Measurements from ENCODE around the gene MVB12B.

The MVB12B gene

GRCh38 chr9:126406075-126406667 lies 79.5 kb downstream of the MVB12B start:
- Histone ChIP-seq H4K12ac (ENCODE audit: low read depth, low read length) (no peak overlapping the region), H2BK5ac (ENCODE audit: low read depth, low read length, poor library complexity) (no peak overlapping the region), H3K79me1 (ENCODE audit: low read length) (no peaks in the 10 kb centered on the region), H3K79me2 (ENCODE audit: control insufficient read depth, insufficient read depth, low read length, poor library complexity) (no peaks in the 10 kb centered on the region), H2BK120ac (ENCODE audit: insufficient read depth, low read length, poor library complexity) (no peak overlapping the region), H2AFZ (ENCODE audit: insufficient read depth, low read length, poor library complexity) (no peak overlapping the region), H3K36me3 (ENCODE audit: control insufficient read depth in 1 of 2, insufficient read depth in 2 of 2, low read length in 2 of 2) (peaks cover 16 to 21% of the 10 kb centered on the region in 2 experiments), H3K4me3 (ENCODE audit: low read depth, low read length) (no peak overlapping the region), H3K4ac (ENCODE audit: low read depth, low read length) (no peak overlapping the region), H4K8ac (ENCODE audit: low read depth, low read length) (no peak overlapping the region), H3K9ac (ENCODE audit: low read length) (no peak overlapping the region), H2BK12ac (ENCODE audit: low read length) (no peak overlapping the region), H3K9me3 (ENCODE audit: insufficient read depth, low read depth, low read length) (no peaks in the 10 kb centered on the region), H3K23ac (ENCODE audit: low read length) (no peak overlapping the region), H3K4me1 (ENCODE audit: control insufficient read depth in 1 of 2, insufficient read depth in 2 of 2, low read length in 2 of 2) (peaks cover 0 to 3% of the 10 kb centered on the region in 2 experiments), H3K27ac (ENCODE audit: low read depth, low read length) (no peak overlapping the region), H3K4me2 (ENCODE audit: low read length) (no peak overlapping the region), H3K27me3 (ENCODE audit: insufficient read depth, low read length) (no peaks in the 10 kb centered on the region), H2AK5ac (ENCODE audit: low read length) (no peak overlapping the region), H4K91ac (ENCODE audit: low read depth, low read length) (no peak overlapping the region), H3K18ac (ENCODE audit: low read length) (no peak overlapping the region), H3K14ac (ENCODE audit: low read length) (no peak overlapping the region)
- WGBS (ENCODE audit: extremely low coverage, insufficient coverage, insufficient read length), result no CpG with 5 or more reads among the region's 10 CpGs
- no peak for DNase-seq

GRCh38 chr9:126407114-126407870 lies 80.7 kb downstream of the MVB12B start:
- H3K4me3 ChIP-seq (ENCODE audit: low read depth, low read length), result no peak overlapping the region
- no peaks in the 10 kb centered on the region for H3K79me1 ChIP-seq (ENCODE audit: low read length)
- no peak overlapping the region for H2BK5ac ChIP-seq (ENCODE audit: low read depth, low read length, poor library complexity)
- no peaks in the 10 kb centered on the region for H3K79me2 ChIP-seq (ENCODE audit: control insufficient read depth, insufficient read depth, low read length, poor library complexity)
- H3K4me2 ChIP-seq (ENCODE audit: low read length), result no peak overlapping the region
- no CpG with 5 or more reads among the region's 19 CpGs for WGBS (ENCODE audit: extremely low coverage, insufficient coverage, insufficient read length)
- H3K14ac ChIP-seq (ENCODE audit: low read length), result no peak overlapping the region
- no peak overlapping the region for H4K91ac ChIP-seq (ENCODE audit: low read depth, low read length)
- H3K9me3 ChIP-seq (ENCODE audit: insufficient read depth, low read depth, low read length), result no peaks in the 10 kb centered on the region
- H4K12ac ChIP-seq (ENCODE audit: low read depth, low read length), result no peak overlapping the region
- no peak overlapping the region for H3K9ac ChIP-seq (ENCODE audit: low read length)
- H3K18ac ChIP-seq (ENCODE audit: low read length), result no peak overlapping the region
- H2AFZ ChIP-seq (ENCODE audit: insufficient read depth, low read length, poor library complexity), result no peak overlapping the region
- H3K27me3 ChIP-seq (ENCODE audit: insufficient read depth, low read length), result no peaks in the 10 kb centered on the region
- H3K4me1 ChIP-seq (ENCODE audit: control insufficient read depth in 1 of 2, insufficient read depth in 2 of 2, low read length in 2 of 2), result peaks cover 0 to 3% of the 10 kb centered on the region in 2 experiments
- no peak overlapping the region for H3K4ac ChIP-seq (ENCODE audit: low read depth, low read length)
- peaks cover 11 to 16% of the 10 kb centered on the region in 2 experiments for H3K36me3 ChIP-seq (ENCODE audit: control insufficient read depth in 1 of 2, insufficient read depth in 2 of 2, low read length in 2 of 2)
- H4K8ac ChIP-seq (ENCODE audit: low read depth, low read length), result no peak overlapping the region
- DNase-seq, result no peak
- H3K27ac ChIP-seq (ENCODE audit: low read depth, low read length), result no peak overlapping the region
- H2BK12ac ChIP-seq (ENCODE audit: low read length), result no peak overlapping the region
- H3K23ac ChIP-seq (ENCODE audit: low read length), result no peak overlapping the region
- H2BK120ac ChIP-seq (ENCODE audit: insufficient read depth, low read length, poor library complexity), result no peak overlapping the region
- no peak overlapping the region for H2AK5ac ChIP-seq (ENCODE audit: low read length)

DNA sequence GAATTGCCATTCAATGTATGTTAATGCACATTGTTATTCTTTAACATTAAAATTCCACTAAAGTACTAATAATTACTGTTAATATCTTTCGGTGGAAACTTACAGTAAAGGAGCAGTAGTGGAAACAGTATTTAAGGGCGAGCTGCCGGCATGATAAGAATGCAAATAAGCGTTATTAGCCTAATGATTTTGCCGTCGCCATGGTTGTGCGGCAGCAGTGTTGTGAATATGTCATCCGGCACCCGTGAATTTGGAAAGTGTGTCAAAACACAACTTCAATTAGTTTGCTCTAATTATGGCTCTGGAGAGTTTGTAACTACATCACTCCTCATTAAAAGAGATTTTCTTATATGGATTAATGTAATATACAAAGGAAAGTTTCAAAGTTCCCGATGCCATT lies 81.4 kb downstream of the MVB12B start:
- Histone ChIP-seq H3K4ac (ENCODE audit: low read depth, low read length) (no peak overlapping the region), H2BK12ac (ENCODE audit: low read length) (no peak overlapping the region), H3K36me3 (ENCODE audit: control insufficient read depth in 1 of 2, insufficient read depth in 2 of 2, low read length in 2 of 2) (peaks cover 6 to 15% of the 10 kb centered on the region in 2 experiments), H3K14ac (ENCODE audit: low read length) (no peak overlapping the region), H3K9ac (ENCODE audit: low read length) (no peak overlapping the region), H4K12ac (ENCODE audit: low read depth, low read length) (no peak overlapping the region), H3K79me2 (ENCODE audit: control insufficient read depth, insufficient read depth, low read length, poor library complexity) (no peaks in the 10 kb centered on the region), H3K79me1 (ENCODE audit: low read length) (no peaks in the 10 kb centered on the region), H2BK120ac (ENCODE audit: insufficient read depth, low read length, poor library complexity) (no peak overlapping the region), H2BK5ac (ENCODE audit: low read depth, low read length, poor library complexity) (no peak overlapping the region), H3K4me1 (ENCODE audit: control insufficient read depth in 1 of 2, insufficient read depth in 2 of 2, low read length in 2 of 2) (peaks cover 0 to 3% of the 10 kb centered on the region in 2 experiments), H3K18ac (ENCODE audit: low read length) (no peak overlapping the region), H2AK5ac (ENCODE audit: low read length) (no peak overlapping the region), H4K8ac (ENCODE audit: low read depth, low read length) (no peak overlapping the region), H3K27ac (ENCODE audit: low read depth, low read length) (no peak overlapping the region), H3K9me3 (ENCODE audit: insufficient read depth, low read depth, low read length) (no peaks in the 10 kb centered on the region), H2AFZ (ENCODE audit: insufficient read depth, low read length, poor library complexity) (no peak overlapping the region), H3K23ac (ENCODE audit: low read length) (no peak overlapping the region), H3K27me3 (ENCODE audit: insufficient read depth, low read length) (no peaks in the 10 kb centered on the region), H3K4me3 (ENCODE audit: low read depth, low read length) (no peak overlapping the region), H3K4me2 (ENCODE audit: low read length) (no peak overlapping the region), H4K91ac (ENCODE audit: low read depth, low read length) (no peak overlapping the region)
- no CpG with 5 or more reads among the region's 10 CpGs for WGBS (ENCODE audit: extremely low coverage, insufficient coverage, insufficient read length)
- DNase-seq, result no peak

GRCh38 chr9:126410229-126410628 lies 83.6 kb downstream of the MVB12B start:
- Histone ChIP-seq H3K14ac (ENCODE audit: low read length) (no peak overlapping the region), H4K12ac (ENCODE audit: low read depth, low read length) (no peak overlapping the region)

More at GRCh38 chr9:126410229-126410628, 83.6 kb downstream of the MVB12B start:
- peaks cover 0 to 3% of the 10 kb centered on the region in 2 experiments for H3K4me1 ChIP-seq (ENCODE audit: control insufficient read depth in 1 of 2, insufficient read depth in 2 of 2, low read length in 2 of 2)
- no peak for DNase-seq
- H3K23ac ChIP-seq (ENCODE audit: low read length), result no peak overlapping the region
- no peak overlapping the region for H3K4me3 ChIP-seq (ENCODE audit: low read depth, low read length)
- no peak overlapping the region for H4K91ac ChIP-seq (ENCODE audit: low read depth, low read length)
- no peaks in the 10 kb centered on the region for H3K9me3 ChIP-seq (ENCODE audit: insufficient read depth, low read depth, low read length)
- H2BK5ac ChIP-seq (ENCODE audit: low read depth, low read length, poor library complexity), result no peak overlapping the region
- no peak overlapping the region for H2BK12ac ChIP-seq (ENCODE audit: low read length)
- H3K4me2 ChIP-seq (ENCODE audit: low read length), result no peak overlapping the region
- no peak overlapping the region for H2BK120ac ChIP-seq (ENCODE audit: insufficient read depth, low read length, poor library complexity)
- H3K4ac ChIP-seq (ENCODE audit: low read depth, low read length), result no peak overlapping the region
- no peak overlapping the region for H3K9ac ChIP-seq (ENCODE audit: low read length)
- peaks cover 6 to 9% of the 10 kb centered on the region in 2 experiments for H3K36me3 ChIP-seq (ENCODE audit: control insufficient read depth in 1 of 2, insufficient read depth in 2 of 2, low read length in 2 of 2)
- no peak overlapping the region for H2AFZ ChIP-seq (ENCODE audit: insufficient read depth, low read length, poor library complexity)
- no peaks in the 10 kb centered on the region for H3K27me3 ChIP-seq (ENCODE audit: insufficient read depth, low read length)
- WGBS (ENCODE audit: extremely low coverage, insufficient coverage, insufficient read length), result no CpG with 5 or more reads among the region's 4 CpGs
- no peak overlapping the region for H4K8ac ChIP-seq (ENCODE audit: low read depth, low read length)
- no peaks in the 10 kb centered on the region for H3K79me1 ChIP-seq (ENCODE audit: low read length)
- H3K27ac ChIP-seq (ENCODE audit: low read depth, low read length), result no peak overlapping the region
- H3K79me2 ChIP-seq (ENCODE audit: control insufficient read depth, insufficient read depth, low read length, poor library complexity), result no peaks in the 10 kb centered on the region
- H3K18ac ChIP-seq (ENCODE audit: low read length), result no peak overlapping the region
- no peak overlapping the region for H2AK5ac ChIP-seq (ENCODE audit: low read length)
